Prostate gland (tissue), 2 donors: ENCODE measurements around the gene RFWD3.

Experiments used
- CTCF ChIP-seq, 4 experiments: fragments of 200-600 bp in 2 of 4; fragments of 450-650 bp in 2 of 4; sonication (generic) in 2 of 4; IDR thresholded peaks; 1 replicate in 3 of 4; 2 replicates in 1 of 4; pipeline ENCODE4 v1.5.1; 2016 to 2019; ENCODE audit warnings: antibody characterized with exemption in 4 of 4, mild to moderate bottlenecking in 2 of 4, moderate library complexity in 2 of 4
- POLR2A ChIP-seq: fragments of 450-650 bp; IDR thresholded peaks from one replicate; pipeline ENCODE4 v1.6.1; 2016; ENCODE audit warnings: antibody characterized with exemption, mild to moderate bottlenecking
- POLR2AphosphoS5 ChIP-seq: sonication (generic); formaldehyde crosslinking; IDR thresholded peaks from one replicate; pipeline ENCODE4 v1.6.1; 2017; ENCODE audit warnings: antibody characterized with exemption

GRCh38 chr16:74660383-74660782, 6.3 kb downstream of the RFWD3 start:
- TF ChIP-seq CTCF (IDR thresholded peaks at IDR 0.05) (no peak), POLR2A (no peak), POLR2AphosphoS5 (no peak)
